ENCODE data around the gene TEX19.

DNA sequence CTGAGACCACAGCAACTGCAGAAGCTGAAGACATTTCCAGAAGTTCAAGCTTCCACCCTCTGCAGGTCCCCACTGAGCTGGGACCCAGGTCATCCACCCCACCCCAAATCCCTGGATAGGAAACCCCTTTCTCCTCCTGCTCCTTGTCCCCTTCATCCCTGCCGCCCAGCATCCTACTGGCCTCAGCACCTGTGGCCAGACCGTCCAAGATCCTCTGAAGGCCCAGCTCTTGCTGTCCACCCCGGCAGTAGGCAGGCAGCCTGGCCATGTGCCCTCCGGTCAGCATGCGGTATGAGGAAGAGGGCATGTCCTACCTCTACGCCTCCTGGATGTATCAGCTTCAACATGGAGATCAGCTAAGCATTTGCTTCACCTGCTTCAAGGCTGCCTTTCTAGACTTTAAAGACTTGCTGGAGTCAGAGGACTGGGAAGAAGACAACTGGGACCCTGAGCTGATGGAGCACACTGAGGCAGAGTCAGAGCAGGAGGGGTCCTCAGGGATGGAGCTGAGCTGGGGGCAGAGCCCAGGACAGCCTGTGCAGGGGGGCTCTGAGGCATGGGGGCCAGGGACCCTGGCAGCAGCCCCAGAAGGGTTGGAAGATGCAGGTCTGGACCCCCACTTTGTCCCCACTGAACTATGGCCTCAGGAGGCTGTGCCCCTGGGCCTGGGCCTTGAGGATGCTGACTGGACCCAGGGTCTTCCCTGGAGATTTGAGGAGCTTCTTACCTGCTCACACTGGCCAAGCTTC, 3.0 kb downstream of the TEX19 start:
- TF ChIP-seq, protein P1, sequence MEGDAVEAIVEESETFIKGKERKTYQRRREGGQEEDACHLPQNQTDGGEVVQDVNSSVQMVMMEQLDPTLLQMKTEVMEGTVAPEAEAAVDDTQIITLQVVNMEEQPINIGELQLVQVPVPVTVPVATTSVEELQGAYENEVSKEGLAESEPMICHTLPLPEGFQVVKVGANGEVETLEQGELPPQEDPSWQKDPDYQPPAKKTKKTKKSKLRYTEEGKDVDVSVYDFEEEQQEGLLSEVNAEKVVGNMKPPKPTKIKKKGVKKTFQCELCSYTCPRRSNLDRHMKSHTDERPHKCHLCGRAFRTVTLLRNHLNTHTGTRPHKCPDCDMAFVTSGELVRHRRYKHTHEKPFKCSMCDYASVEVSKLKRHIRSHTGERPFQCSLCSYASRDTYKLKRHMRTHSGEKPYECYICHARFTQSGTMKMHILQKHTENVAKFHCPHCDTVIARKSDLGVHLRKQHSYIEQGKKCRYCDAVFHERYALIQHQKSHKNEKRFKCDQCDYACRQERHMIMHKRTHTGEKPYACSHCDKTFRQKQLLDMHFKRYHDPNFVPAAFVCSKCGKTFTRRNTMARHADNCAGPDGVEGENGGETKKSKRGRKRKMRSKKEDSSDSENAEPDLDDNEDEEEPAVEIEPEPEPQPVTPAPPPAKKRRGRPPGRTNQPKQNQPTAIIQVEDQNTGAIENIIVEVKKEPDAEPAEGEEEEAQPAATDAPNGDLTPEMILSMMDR (conservative IDR thresholded peaks at IDR 0.05; ENCODE audit: low read depth, low read length), result no peak
- TF ChIP-seq MXI1 (IDR thresholded peaks at IDR 0.05; ENCODE audit: borderline replicate concordance, low read depth, low read length) (no peak), SMC3 (IDR thresholded peaks at IDR 0.05; ENCODE audit: low read depth, low read length) (no peak), POLR2A (IDR thresholded peaks at IDR 0.05; ENCODE audit: low read depth, low read length) (no peak), CEBPB (IDR thresholded peaks at IDR 0.05; ENCODE audit: low read depth, low read length) (no peak), ELK1 (IDR thresholded peaks at IDR 0.05; ENCODE audit: borderline replicate concordance, low read depth, low read length) (no peak), RAD21 (IDR thresholded peaks at IDR 0.05; ENCODE audit: low read length) (no peak)

Measured in IMR-90 (cell line).